Gastrocnemius medialis (tissue), 4 donors: ENCODE data around the gene KIF21B. TPM values are rescaled to one million over a fixed set of nuclear protein-coding genes. Genes with fewer than 3 reads are reported as not detected.

Experiments
- ATAC-seq, 2 donors: fragments of 150-250 bp; one replicate each; pipeline ENCODE4 v1.9.1; 2016
- DNase-seq, 2 donors: peaks; one replicate each; pipeline ENCODE4 v3.0.0-alpha.2; 2019
- H3K27ac ChIP-seq, 4 donors: fragments of 200-600 bp; sonication (generic); 1 replicate in 1 of 4; 2 replicates in 3 of 4; pipeline ENCODE4 v1.5.1; 2016 to 2018; ENCODE audit warnings: mild to moderate bottlenecking in 2 of 4, moderate library complexity in 1 of 4
- H3K27me3 ChIP-seq, 3 donors: fragments of 200-600 bp; sonication (generic) in 2 of 3; 1 replicate in 1 of 3; 2 replicates in 2 of 3; pipeline versions ENCODE4 v1.5.1 to v1.6.0; 2016 to 2019; ENCODE audit warnings: mild to moderate bottlenecking in 1 of 3, moderate library complexity in 1 of 3
- H3K36me3 ChIP-seq, 2 donors: fragments of 200-600 bp; sonication (generic) in 1 of 2; one replicate each; pipeline ENCODE4 v1.5.1; 2017 to 2018
- H3K4me1 ChIP-seq, 2 donors: fragments of 200-600 bp; sonication (generic) in 1 of 2; one replicate each; pipeline ENCODE4 v1.5.1; 2016 to 2017; ENCODE audit warnings: mild to moderate bottlenecking in 2 of 2
- H3K4me3 ChIP-seq, 4 donors: fragments of 200-600 bp; sonication (generic) in 3 of 4; 1 replicate in 1 of 4; 2 replicates in 3 of 4; pipeline ENCODE4 v1.5.1; 2016 to 2019; ENCODE audit warnings: mild to moderate bottlenecking in 2 of 4
- H3K9me3 ChIP-seq, 3 donors: fragments of 200-600 bp; sonication (generic) in 2 of 3; 1 replicate in 1 of 3; 2 replicates in 2 of 3; pipeline ENCODE4 v1.5.1; 2016 to 2019
- POLR2A ChIP-seq, 2 donors: fragments of 450-650 bp; IDR thresholded peaks; one replicate each; pipeline ENCODE4 v1.6.1; 2017; ENCODE audit warnings: antibody characterized with exemption in 2 of 2, mild to moderate bottlenecking in 2 of 2, moderate library complexity in 2 of 2
- in situ Hi-C, 4 donors: fragments of 200-750 bp; cut with MboI; loops; one replicate each; pipeline versions ENCODE4 v1.15.0 to v1.8.0; 2017; ENCODE audit warnings: low sequenced_read_pairs in 4 of 4
- intact Hi-C: fragments of 100-400 bp; cut with DNase I; formaldehyde crosslinking; loops from one replicate; pipeline ENCODE4 v1.15.1; 2023; ENCODE audit warnings: low total_unique reads
- total RNA-seq, 4 donors: library from RNA; depleted of rRNA; stranded (reverse); fragments of >200 nt; gene quantifications; one replicate each; pipeline versions ENCODE4 v1.1.0 to v1.2.3, GENCODE V29; 2016
- TF ChIP-seq, protein P1 (sequence below), 5 experiments: fragments of 450-650 bp in 3 of 5; fragments of 200-600 bp in 2 of 5; sonication (generic) in 2 of 5; IDR thresholded peaks in 4 of 5; conservative IDR thresholded peaks in 1 of 5; 1 replicate in 4 of 5; 2 replicates in 1 of 5; pipeline ENCODE4 v1.5.1; 2016 to 2019; ENCODE audit warnings: antibody characterized with exemption in 5 of 5, mild to moderate bottlenecking in 3 of 5, moderate library complexity in 3 of 5

Gene KIF21B
- total RNA-seq, 4 donors from 2014 or later, result 0.23 to 0.49 (median 0.36) TPM

DNA sequence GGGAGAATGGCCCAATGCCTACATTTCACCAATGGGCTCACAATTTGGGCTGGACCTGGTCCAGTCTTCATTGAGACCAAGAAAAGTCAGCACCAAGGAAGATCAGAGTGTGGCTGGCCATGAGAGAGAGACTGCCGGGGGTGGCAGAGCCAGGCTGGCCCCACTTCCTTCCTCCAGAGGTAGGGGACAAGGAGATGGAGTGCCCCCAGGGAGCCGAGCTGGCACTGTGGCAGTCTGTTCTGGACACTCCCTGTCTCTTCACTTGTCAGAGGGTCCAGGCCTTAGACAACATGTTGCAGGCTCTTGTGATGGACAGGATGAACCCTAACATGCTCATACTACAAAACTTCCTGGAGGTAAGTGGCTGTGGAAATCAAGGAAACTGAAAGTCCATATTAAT lies 101.1 kb downstream of the KIF21B start:
- no peak for DNase-seq
- Histone ChIP-seq H3K27ac (no peak overlapping the region), H3K27me3 (no peaks in the 10 kb centered on the region), H3K4me1 (no peaks in the 10 kb centered on the region), H3K4me3 (no peak overlapping the region), H3K9me3 (no peaks in the 10 kb centered on the region), H3K36me3 (no peaks in the 10 kb centered on the region)
- no peak for ATAC-seq
- intact Hi-C loops, result no loop called here
- TF ChIP-seq, protein P1, sequence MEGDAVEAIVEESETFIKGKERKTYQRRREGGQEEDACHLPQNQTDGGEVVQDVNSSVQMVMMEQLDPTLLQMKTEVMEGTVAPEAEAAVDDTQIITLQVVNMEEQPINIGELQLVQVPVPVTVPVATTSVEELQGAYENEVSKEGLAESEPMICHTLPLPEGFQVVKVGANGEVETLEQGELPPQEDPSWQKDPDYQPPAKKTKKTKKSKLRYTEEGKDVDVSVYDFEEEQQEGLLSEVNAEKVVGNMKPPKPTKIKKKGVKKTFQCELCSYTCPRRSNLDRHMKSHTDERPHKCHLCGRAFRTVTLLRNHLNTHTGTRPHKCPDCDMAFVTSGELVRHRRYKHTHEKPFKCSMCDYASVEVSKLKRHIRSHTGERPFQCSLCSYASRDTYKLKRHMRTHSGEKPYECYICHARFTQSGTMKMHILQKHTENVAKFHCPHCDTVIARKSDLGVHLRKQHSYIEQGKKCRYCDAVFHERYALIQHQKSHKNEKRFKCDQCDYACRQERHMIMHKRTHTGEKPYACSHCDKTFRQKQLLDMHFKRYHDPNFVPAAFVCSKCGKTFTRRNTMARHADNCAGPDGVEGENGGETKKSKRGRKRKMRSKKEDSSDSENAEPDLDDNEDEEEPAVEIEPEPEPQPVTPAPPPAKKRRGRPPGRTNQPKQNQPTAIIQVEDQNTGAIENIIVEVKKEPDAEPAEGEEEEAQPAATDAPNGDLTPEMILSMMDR (IDR thresholded peaks at IDR 0.05 in 4 of 5, conservative IDR thresholded peaks at IDR 0.05 in 1 of 5), result no peak
- TF ChIP-seq POLR2A (IDR thresholded peaks at IDR 0.05), result no peak
- in situ Hi-C loops, result no loop called here

DNA sequence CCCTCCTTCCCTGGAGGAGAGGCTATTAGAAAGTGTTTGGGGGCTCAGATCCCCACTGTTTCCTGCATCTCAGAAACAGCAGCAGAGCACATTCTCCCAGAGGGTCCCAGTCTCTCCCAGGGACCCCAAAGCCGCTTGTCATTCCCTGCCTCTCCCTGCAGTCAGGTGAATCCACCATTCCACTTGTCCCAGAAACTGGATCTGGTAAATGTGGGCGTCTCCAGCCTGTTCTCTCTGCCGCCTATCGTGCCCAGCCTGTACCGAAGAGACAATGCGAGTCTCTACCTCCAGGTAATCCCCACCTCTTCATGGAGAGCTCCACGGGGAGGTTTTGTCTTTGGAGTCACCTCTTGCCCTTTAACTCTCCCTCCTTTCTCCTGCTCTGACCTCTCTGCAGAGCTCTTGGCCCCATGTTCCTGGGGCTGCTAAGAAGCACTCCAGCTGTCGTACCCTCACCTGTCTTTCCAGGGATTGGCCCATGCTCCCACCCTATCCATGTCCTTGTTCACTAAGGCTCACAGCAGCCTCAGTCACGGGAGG lies 101.9 kb downstream of the KIF21B start:
- intact Hi-C loops (no loop called here), in situ Hi-C loops (no loop called here)
- Histone ChIP-seq H3K36me3 (no peaks in the 10 kb centered on the region), H3K4me3 (no peak overlapping the region), H3K27ac (no peak overlapping the region), H3K27me3 (no peaks in the 10 kb centered on the region), H3K9me3 (no peaks in the 10 kb centered on the region), H3K4me1 (no peaks in the 10 kb centered on the region)
- TF ChIP-seq, protein P1 (IDR thresholded peaks at IDR 0.05 in 4 of 5, conservative IDR thresholded peaks at IDR 0.05 in 1 of 5), result no peak
- no peak for TF ChIP-seq POLR2A (IDR thresholded peaks at IDR 0.05)
- no peak for ATAC-seq
- no peak for DNase-seq

Other genes starting within 250 kb of the KIF21B start
- gene GPR25, start 150.7 kb downstream of the KIF21B start, total RNA-seq, result under 1 TPM in 1 of 4 donors, not detected in 3; 0.24 TPM
- under 1 TPM in 1 of 4 donors, not detected in 3; 0.58 TPM for gene INAVA, start 128.8 kb downstream of the KIF21B start, total RNA-seq
- gene CACNA1S, start 88.7 kb upstream of the KIF21B start, total RNA-seq, result 10 to 100 TPM; 74.3 to 93.5 (median 81.2) TPM
- gene ASCL5, start 103.5 kb upstream of the KIF21B start, total RNA-seq, result not detected
- gene TMEM9, start 130.8 kb upstream of the KIF21B start, total RNA-seq, result 10 to 100 TPM; 11.9 to 38.8 (median 13.0) TPM
- 100 to 1,000 TPM in 1 of 4 donors, 10 to 100 TPM in 3; 11.2 to 113 (median 27.7) TPM for gene IGFN1, start 167.1 kb upstream of the KIF21B start, total RNA-seq